Common myeloid progenitor, CD34-positive (primary cell): Measurements from ENCODE around the gene PVALEF.

Experiments used
- CTCF ChIA-PET: fragments of 350-600 bp; sonication (Branson Sonifier 250); formaldehyde crosslinking; loops from one replicate; lab custom pipeline; 2021; ENCODE audit warnings: antibody characterized with exemption; lab: Charles Lee
- POLR2A ChIA-PET: fragments of 350-600 bp; sonication (Branson Sonifier 250); formaldehyde crosslinking; loops from one replicate; lab custom pipeline; 2021; ENCODE audit warnings: antibody characterized with exemption; lab: Charles Lee
- DNase-seq, 3 donors: peaks; one replicate each; pipeline versions ENCODE4 v3.0.0 to v3.0.0-alpha.2; 2013
- H3K27ac ChIP-seq, 2 experiments: 1 replicate in 1 of 2; 2 replicates in 1 of 2; pipeline ENCODE4 v1.7.0; 2013; ENCODE audit warnings: inconsistent platforms in 2 of 2, low read length in 2 of 2, mild to moderate bottlenecking in 2 of 2, low read depth in 1 of 2, moderate library complexity in 1 of 2; ENCODE audit not compliant: severe bottlenecking in 2 of 2, insufficient read depth in 1 of 2, poor library complexity in 1 of 2
- H3K27me3 ChIP-seq, 5 experiments: replicated peaks in 2 of 5; 1 replicate in 3 of 5; 2 replicates in 2 of 5; pipeline versions ENCODE4 v1.6.1 to v1.7.0; 2013; ENCODE audit warnings: low read length in 4 of 5, mild to moderate bottlenecking in 2 of 5, moderate library complexity in 2 of 5, inconsistent platforms in 1 of 5; ENCODE audit not compliant: insufficient read depth in 5 of 5, control insufficient read depth in 4 of 5
- H3K36me3 ChIP-seq, 4 experiments: 1 replicate in 2 of 4; 2 replicates in 2 of 4; pipeline versions ENCODE4 v1.6.1 to v1.7.0; 2013; ENCODE audit warnings: low read length in 3 of 4, control low read depth in 1 of 4, mild to moderate bottlenecking in 1 of 4; ENCODE audit not compliant: control insufficient read depth in 4 of 4, insufficient read depth in 4 of 4
- H3K4me1 ChIP-seq, 4 experiments: 1 replicate in 3 of 4; 2 replicates in 1 of 4; pipeline versions ENCODE4 v1.6.1 to v1.7.1; 2013; ENCODE audit warnings: low read length in 3 of 4, mild to moderate bottlenecking in 3 of 4, control low read depth in 1 of 4, inconsistent platforms in 1 of 4, moderate library complexity in 1 of 4; ENCODE audit not compliant: control insufficient read depth in 4 of 4, insufficient read depth in 4 of 4; ENCODE audit errors: control extremely low read depth in 1 of 4
- H3K4me3 ChIP-seq, 7 experiments: 1 replicate in 4 of 7; 2 replicates in 3 of 7; pipeline versions ENCODE4 v1.5.1 to v1.7.0; 2013; ENCODE audit warnings: mild to moderate bottlenecking in 7 of 7, low read length in 6 of 7, moderate library complexity in 6 of 7, inconsistent platforms in 2 of 7, low read depth in 2 of 7, control low read depth in 1 of 7; ENCODE audit not compliant: insufficient read depth in 4 of 7, control insufficient read depth in 1 of 7; ENCODE audit errors: extremely low read depth in 1 of 7
- H3K9me3 ChIP-seq, 5 experiments: 1 replicate in 4 of 5; 2 replicates in 1 of 5; pipeline versions ENCODE4 v1.6.1 to v1.7.1; 2013; ENCODE audit warnings: low read length in 4 of 5, mild to moderate bottlenecking in 2 of 5, inconsistent platforms in 1 of 5, low read depth in 1 of 5, moderate library complexity in 1 of 5; ENCODE audit not compliant: control insufficient read depth in 4 of 5, insufficient read depth in 2 of 5; ENCODE audit errors: control extremely low read depth in 1 of 5
- WGBS: methylation state at CpG from one replicate; pipeline ENCODE4 v1.1.5; 2013; ENCODE audit not compliant: insufficient coverage; 5-methylcytosine and 5-hydroxymethylcytosine counted together

PVALEF gene

GRCh38 chr17:81208651-81209050 is 43.3 kb downstream of the PVALEF start:
- ChIA-PET CTCF (interaction anchor here (1.5 kb wide), 1 partner anchor 66 kb away, joined by 7 read pairs; no protein-coding TSS in a partner anchor), POLR2A (no interaction called here)
- H3K9me3 ChIP-seq: no peaks in the 10 kb centered on the region
- no peaks in the 10 kb centered on the region for H3K27me3 ChIP-seq
- DNase-seq: no peak
- WGBS: 97% methylated on average over 10 of the region's 10 CpGs
- H3K27ac ChIP-seq: no peak overlapping the region
- no peak overlapping the region for H3K4me3 ChIP-seq
- peaks cover 0 to 27% (median 11%) of the 10 kb centered on the region in 4 experiments for H3K36me3 ChIP-seq
- H3K4me1 ChIP-seq: peaks cover 0 to 24% (median 14%) of the 10 kb centered on the region in 4 experiments

GRCh38 chr17:81209141-81209540 is 43.8 kb downstream of the PVALEF start:
- Histone ChIP-seq H3K27me3 (no peaks in the 10 kb centered on the region), H3K36me3 (peaks cover 0 to 23% (median 7%) of the 10 kb centered on the region in 4 experiments), H3K27ac (no peak overlapping the region), H3K4me3 (no peak overlapping the region), H3K9me3 (no peaks in the 10 kb centered on the region), H3K4me1 (peaks cover 0 to 24% (median 14%) of the 10 kb centered on the region in 4 experiments)
- ChIA-PET POLR2A (no interaction called here), CTCF (interaction anchor here (1.5 kb wide), 1 partner anchor 67 kb away, joined by 7 read pairs; no protein-coding TSS in a partner anchor)
- WGBS: 93% methylated on average over 6 of the region's 16 CpGs
- DNase-seq: no peak

- Histone ChIP-seq H3K27ac (no peak overlapping the region), H3K4me3 (peak overlapping the region in 3 of 7 experiments; percentile 19 to 52 (median 23)), H3K27me3 (no peaks in the 10 kb centered on the region), H3K9me3 (no peaks in the 10 kb centered on the region), H3K4me1 (peaks cover 0 to 24% (median 14%) of the 10 kb centered on the region in 4 experiments), H3K36me3 (peaks cover 0 to 19% (median 3%) of the 10 kb centered on the region in 4 experiments)
- ChIA-PET POLR2A (no interaction called here), CTCF (interaction anchor here (0.7 to 1.9 kb wide), 4 partner anchors 11 to 68 kb away, joined by 3 to 10 read pairs (median 4); no protein-coding TSS in a partner anchor)
- 24% methylated on average over 8 of the region's 10 CpGs for WGBS
- DNase-seq: no peak
Measured at GRCh38 chr17:81210466-81210865, 45.2 kb downstream of the PVALEF start.

GRCh38 chr17:81210868-81211267 is 45.6 kb downstream of the PVALEF start:
- H3K9me3 ChIP-seq: no peaks in the 10 kb centered on the region
- H3K27me3 ChIP-seq: no peaks in the 10 kb centered on the region
- ChIA-PET CTCF (interaction anchor here (0.7 to 1.9 kb wide), 4 partner anchors 11 to 68 kb away, joined by 3 to 10 read pairs (median 4); no protein-coding TSS in a partner anchor), POLR2A (no interaction called here)
- peaks cover 0 to 19% (median 2%) of the 10 kb centered on the region in 4 experiments for H3K36me3 ChIP-seq
- peak in 2 of 3 donors; percentile 20 to 31 for DNase-seq
- H3K4me1 ChIP-seq: peaks cover 0 to 24% (median 14%) of the 10 kb centered on the region in 4 experiments
- peak overlapping the region in 3 of 7 experiments; percentile 19 to 52 (median 23) for H3K4me3 ChIP-seq
- H3K27ac ChIP-seq: no peak overlapping the region
- WGBS: 21% methylated on average over 13 of the region's 14 CpGs

- no peak for DNase-seq
- ChIA-PET CTCF (interaction anchor here (1.1 kb wide), 1 partner anchor 68 kb away, joined by 3 read pairs; no protein-coding TSS in a partner anchor), POLR2A (no interaction called here)
- Histone ChIP-seq H3K27ac (no peak overlapping the region), H3K27me3 (no peaks in the 10 kb centered on the region), H3K4me1 (peaks cover 0 to 21% (median 12%) of the 10 kb centered on the region in 4 experiments), H3K9me3 (no peaks in the 10 kb centered on the region), H3K4me3 (no peak overlapping the region), H3K36me3 (peaks cover 2 to 18% (median 8%) of the 10 kb centered on the region in 4 experiments)
- WGBS: 98% methylated on average over 5 of the region's 9 CpGs
Measured at GRCh38 chr17:81212365-81212764, 47.1 kb downstream of the PVALEF start.

GRCh38 chr17:81213978-81214377 is 48.7 kb downstream of the PVALEF start:
- H3K27ac ChIP-seq: no peak overlapping the region
- H3K4me3 ChIP-seq: no peak overlapping the region
- peaks cover 0 to 17% (median 10%) of the 10 kb centered on the region in 4 experiments for H3K4me1 ChIP-seq
- ChIA-PET POLR2A (no interaction called here), CTCF (no interaction called here)
- WGBS: 95% methylated on average over 4 of the region's 8 CpGs
- no peaks in the 10 kb centered on the region for H3K9me3 ChIP-seq
- H3K36me3 ChIP-seq: peaks cover 2 to 23% (median 17%) of the 10 kb centered on the region in 4 experiments
- DNase-seq: no peak
- no peaks in the 10 kb centered on the region for H3K27me3 ChIP-seq

- ChIA-PET CTCF (no interaction called here), POLR2A (no interaction called here)
- Histone ChIP-seq H3K9me3 (no peaks in the 10 kb centered on the region), H3K4me1 (peaks cover 0 to 12% (median 12%) of the 10 kb centered on the region in 4 experiments), H3K27me3 (no peaks in the 10 kb centered on the region), H3K27ac (no peak overlapping the region), H3K36me3 (peaks cover 4 to 30% (median 19%) of the 10 kb centered on the region in 4 experiments), H3K4me3 (no peak overlapping the region)
- DNase-seq: no peak
- 97% methylated on average over 14 of the region's 18 CpGs for WGBS
Measured at GRCh38 chr17:81217491-81217890, 52.2 kb downstream of the PVALEF start.
